D341Med (cell line): ENCODE data around the gene MCF2L.

Experiments
- DNase-seq: peaks from one replicate; pipeline ENCODE4 v3.0.0; 2012; ENCODE audit warnings: low spot score

Gene MCF2L

DNA sequence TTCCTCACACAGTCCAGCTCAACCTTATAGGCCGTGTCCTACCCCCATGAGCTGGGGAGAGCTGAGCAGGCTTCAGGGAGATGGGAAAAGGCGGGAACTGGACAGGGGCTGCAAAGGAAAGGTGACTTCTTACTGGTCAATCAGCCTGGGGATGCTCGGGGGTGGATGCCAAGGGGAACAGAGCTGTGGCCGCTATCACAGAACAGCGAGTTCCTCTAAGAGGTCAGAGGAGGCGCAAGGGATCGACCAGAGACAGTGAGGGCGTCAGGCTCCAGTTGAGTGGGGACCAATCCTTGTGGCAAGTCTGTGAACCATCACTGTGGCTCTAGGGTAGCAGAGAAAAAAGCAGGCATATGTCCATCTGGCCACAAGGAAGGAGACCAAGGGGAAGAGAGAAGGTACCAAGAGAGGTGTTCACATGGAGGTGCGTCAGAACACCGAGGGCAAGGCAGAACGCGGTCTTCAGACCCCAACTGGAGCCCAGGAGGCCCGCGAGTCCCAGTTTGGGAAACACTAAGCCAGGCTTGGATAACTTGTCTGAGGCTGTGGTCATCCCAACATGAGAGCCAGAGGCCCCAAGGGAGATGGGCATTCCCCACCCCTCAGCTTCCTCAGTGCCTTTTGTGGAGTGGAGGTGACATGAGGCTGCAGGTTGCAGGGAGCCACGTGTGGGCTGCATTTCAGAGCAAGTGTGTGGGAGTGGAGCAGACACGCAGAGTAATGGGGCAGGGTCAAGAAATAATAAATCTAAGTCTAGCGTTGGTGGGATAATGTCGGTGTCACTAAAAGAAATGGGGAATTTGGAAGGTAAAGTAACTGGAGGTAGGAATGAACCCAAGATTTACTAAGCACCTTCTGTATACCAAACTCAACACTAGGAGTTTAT is 157.5 kb downstream of the MCF2L start:
- no peak for DNase-seq

DNA sequence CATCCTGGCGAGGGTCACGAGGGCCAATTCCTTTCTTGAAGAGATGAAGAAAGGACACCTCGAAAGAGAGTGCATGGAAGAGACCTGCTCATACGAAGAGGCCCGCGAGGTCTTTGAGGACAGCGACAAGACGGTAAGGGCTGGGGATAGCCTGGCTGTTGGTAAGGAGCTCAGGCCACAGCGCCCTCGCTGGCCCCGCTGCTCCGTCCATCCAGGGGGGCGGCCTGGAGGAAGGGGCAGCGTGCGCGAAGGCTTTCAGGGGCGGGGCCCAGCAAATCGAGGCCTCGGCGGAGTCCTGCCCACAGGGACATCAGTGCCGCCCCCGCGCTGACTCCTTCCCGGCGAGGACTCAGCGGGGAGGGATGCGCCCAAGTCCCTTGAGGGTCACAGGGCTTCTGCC is 160.5 kb downstream of the MCF2L start:
- no peak for DNase-seq

DNA sequence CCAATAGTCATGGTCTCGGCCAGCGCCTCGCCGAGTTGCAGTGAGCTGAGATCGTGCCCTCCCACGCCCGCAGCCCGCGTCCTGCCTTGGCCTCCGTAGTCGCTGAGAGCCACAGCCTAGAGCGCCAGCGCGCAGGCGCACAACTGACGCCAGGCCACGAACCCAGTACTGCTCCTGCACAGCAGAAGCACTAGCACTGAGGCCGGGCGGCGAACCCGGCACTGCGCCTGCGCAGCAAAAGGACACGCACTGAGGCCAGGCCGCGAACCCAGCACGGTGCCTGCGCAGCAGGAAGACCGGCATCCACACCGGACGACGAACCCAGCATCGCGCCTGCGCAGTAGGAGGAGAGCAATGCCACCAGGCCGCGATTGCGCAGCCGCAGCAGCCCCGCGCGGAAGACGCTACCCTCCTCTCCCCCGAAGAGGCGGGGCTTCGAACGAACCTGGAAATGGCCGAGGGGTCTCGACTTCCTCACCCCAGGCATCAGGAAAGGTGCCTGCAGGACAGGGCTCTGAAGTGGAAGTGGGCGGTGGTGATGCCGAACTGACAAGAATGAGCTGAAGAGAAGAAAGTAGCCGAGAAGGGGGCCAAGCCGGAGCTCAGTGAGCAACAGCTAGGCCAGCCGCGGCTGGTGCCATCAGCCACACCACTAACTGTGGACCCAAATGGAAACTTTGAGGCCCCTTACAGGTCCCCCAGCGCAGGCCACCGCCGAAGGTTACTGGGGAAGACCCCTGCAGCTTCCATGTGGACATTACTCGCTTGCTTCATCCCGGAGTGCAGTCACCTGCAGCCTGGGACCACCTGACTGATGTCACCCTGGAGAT is 161.1 kb downstream of the MCF2L start:
- no peak for DNase-seq

DNA sequence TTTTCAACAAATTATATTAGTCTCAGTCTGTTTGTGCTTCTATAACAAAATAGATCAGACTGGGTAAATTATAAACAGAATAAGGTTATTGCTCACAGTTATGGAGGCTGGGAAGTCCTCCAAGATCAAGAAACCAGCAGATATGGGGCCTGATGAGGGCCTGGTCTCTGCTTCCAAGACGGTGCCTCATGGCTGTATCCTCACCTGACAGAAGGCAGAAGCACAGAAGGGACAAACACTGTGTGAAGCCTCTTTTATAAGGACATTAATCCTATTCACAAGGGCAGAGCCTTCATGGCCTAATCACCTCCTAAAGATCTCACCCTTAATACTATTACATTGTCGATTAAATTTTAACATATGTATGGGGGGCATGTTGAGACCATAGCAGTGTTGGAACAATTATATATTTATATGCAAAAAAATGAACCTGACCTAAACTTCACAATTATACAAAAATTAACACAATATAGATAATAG is 166.3 kb downstream of the MCF2L start:
- no peak for DNase-seq

DNA sequence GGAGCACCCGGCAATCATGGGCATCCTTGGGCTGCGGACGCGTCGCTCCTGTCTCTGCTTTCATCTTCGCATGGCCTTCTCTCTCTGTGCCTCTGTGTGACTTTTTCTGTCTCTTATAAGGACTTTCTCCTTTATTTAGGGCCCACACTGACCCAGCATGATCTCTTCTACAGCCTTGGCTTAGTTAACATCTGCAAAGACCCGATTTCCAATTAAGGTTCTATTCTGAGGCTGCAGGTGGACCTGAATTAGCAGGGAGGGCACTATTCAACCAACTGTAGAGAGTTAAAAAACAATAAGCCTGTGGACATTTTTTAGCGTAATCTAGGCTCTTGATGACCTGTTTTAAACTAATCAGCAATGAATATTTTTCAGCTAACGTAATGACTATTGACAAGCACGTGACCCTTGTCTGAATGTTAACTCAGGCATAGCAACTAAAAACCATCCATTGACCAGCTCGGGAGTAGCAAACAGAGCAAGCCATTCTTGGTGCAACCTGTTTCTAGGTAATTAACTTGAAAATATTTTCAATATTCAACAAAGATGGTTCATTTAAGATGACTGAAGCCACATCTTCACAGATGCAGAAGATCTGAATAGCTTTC is 168.8 kb downstream of the MCF2L start:
- DNase-seq: no peak

DNA sequence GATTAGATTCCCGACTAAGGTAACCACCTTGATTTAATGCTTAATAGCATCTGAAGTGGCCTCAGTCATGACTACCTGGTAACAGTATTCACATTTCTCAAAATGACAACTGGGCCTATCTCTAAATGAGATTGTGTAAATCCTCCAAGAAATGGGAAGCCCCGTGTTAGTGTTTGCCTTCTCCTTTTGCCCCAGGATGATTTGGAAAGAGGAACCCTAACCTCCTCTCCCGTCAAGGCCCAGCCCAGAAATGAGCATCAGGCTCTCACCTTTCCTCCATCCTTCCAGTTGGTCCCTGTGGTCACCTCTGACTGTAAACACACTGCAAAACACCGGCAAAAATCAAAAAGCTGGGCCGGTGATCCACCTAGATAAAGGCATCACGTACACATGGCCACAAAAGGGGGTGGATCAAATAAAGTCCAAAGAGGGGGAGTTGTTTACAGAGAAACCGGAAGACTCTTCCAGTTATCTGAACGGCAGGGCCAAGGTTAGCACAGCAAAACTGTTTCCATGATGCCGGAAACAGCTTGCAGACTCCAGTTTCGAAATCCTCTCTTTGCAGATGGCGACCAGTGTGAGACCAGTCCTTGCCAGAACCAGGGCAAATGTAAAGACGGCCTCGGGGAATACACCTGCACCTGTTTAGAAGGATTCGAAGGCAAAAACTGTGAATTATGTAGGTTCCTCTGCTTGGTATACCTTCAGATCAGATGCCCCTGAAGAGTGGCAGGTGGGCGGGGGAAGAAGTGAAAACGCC is 170.0 kb downstream of the MCF2L start:
- peak; percentile 5 for DNase-seq

DNA sequence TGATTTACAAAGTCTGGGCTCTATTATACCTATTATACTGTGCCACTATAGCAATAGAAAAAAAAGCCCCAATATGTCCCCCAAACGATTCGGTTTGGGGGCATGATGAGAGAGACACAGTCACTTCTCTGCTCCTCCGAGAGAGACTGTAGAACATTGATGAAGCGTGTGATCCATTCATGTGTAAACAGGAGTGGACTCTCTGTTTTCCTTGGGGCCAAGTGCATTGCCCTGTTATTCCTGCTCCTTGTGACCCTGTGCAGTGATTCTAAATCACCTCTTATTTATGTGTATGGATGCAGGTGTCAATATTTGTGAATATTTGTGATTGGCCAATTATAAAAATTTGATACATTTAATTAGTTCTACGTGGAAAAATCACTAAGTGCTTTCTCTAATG is 170.6 kb downstream of the MCF2L start:
- peak; percentile 5 for DNase-seq

DNA sequence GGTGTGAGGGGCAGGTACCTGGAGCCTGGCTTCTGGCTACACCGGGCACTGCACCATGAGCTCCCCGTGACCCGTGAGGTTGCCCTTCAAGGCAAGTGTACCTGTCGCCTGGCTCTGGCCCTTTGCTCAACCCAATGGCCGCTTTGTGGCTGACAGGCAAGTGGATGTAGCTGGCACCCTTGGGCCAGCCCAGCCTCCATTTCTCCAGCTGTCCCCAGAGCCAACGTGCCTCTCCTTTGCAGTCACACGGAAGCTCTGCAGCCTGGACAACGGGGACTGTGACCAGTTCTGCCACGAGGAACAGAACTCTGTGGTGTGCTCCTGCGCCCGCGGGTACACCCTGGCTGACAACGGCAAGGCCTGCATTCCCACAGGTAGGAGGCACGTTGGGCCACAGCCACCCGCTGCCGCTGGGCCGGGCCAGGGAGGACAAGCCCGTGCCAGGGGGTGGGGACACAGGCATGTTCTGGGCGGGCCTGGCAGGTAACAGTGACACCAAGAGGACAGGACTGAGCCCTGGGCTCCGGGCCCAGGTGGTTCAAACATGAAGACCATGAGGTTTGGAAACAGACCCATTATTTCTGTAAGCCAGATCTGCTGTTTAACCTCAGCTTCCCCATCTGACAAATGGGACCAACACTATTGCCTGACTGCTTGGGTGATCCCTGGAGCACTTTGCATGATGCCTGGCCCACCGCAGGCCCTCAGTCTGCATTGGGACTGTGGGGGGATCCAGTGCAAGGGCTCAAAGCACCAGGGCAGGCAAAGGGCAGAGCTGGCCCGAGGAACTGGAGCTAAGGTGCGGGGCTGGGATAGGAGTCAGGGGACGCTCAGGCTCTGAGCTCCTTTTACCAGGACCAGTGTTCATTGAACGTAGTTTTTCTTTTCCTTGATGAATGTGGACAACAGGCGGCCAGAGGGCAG is 171.9 kb downstream of the MCF2L start:
- DNase-seq: peak; percentile 21

DNA sequence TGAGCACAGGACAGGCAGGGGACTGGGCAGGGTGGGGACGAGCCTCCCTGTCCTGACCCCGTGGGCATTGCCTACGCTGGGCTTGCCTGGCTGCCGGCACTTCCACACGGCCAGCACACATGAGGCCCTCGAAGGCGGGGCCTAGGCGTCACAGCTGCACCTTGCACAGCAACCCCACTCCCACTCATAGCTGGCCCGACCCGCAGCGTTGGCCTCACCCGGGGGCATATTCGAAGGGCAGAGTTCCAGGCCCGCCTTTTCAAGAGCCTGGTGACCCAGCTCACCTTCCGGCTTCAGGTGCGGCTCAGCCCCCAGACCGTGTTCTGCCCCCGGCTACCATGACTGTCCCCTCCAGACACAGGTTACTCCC is 172.6 kb downstream of the MCF2L start:
- DNase-seq: peak; percentile 22

DNA sequence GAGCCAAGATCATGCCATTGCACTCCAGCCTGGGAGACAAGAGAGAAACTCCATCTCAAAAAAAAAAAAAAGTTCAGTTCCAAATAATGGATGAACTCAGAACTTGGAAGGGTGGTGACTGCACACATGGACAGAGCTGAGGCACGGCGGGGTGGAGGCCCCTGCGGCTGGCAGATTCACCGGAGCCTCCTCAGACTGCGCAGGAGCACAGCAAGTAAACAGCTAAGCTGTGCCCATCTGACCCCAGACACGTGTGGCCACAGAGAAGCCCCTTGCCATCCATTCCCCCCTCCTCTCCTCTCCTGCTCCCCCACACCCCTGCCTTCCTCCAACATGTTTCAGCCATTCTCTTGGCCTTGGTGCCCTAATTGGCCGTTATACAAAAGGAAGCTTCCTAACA is 173.9 kb downstream of the MCF2L start:
- peak; percentile 14 for DNase-seq

DNA sequence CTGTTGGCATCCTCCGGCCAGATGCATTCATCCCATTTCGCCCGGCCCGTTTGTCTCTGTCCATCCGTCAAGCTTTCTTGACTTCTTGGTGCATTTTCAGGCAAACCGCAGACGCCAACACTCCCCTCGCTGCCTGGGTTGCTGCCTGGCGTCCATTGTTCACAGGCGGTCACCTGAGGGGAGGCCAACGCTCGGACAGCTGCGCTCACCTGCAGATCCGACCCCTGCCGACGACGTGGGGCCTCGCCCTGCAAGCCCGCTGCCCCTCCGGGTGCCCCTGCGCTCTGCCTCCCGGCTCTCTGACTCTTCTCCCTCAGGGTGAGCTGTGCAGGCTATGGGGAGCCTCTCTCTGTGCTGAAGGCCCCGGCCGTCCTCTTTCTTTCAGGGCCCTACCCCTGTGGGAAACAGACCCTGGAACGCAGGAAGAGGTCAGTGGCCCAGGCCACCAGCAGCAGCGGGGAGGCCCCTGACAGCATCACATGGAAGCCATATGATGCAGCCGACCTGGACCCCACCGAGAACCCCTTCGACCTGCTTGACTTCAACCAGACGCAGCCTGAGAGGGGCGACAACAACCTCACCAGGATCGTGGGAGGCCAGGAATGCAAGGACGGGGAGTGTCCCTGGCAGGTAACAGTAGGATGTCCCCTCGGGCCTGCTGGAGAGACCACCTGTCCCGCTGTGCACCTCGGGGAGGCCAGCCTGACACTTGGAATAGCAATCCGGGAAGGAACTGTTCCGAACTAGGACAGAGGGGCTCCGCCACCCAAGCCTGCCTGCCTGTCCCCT is 174.6 kb downstream of the MCF2L start:
- DNase-seq: peak; percentile 20

DNA sequence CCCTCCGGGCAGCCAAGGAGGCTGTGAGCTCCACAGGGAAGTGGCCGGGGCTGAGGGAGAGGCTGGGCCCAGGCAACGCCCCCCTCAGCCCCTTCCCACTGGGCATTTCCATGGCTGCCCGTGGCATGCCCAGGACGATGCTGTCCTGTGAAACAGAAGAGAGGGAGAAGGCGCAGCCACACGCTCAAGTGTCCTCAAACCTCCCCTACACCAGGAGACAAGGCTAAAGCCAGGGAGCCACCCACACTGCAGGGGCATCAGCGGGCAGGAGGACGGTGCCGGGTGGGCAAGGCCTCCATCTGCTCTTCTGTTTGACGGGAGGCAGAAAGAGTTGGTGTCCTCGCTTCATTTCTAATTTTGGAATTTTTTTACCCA is 175.2 kb downstream of the MCF2L start:
- no peak for DNase-seq

DNA sequence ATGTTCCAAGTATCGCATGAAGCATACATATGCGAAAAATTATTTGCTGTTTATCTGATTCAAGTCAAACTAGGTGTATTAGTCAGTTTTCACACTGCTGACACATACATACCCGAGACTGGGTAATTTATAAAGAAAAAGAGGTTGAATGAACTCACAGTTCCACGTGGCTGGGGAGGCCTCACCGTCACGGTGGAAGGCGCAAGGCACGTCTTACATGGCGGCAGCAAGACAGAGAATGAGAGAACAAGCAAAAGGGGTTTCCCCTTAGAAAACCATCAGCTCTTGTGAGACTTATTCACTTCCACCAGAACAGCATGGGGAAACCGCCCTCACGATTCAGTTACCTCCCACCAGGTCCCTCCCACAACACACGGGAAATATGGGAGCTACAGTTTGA is 176.5 kb downstream of the MCF2L start:
- no peak for DNase-seq

DNA sequence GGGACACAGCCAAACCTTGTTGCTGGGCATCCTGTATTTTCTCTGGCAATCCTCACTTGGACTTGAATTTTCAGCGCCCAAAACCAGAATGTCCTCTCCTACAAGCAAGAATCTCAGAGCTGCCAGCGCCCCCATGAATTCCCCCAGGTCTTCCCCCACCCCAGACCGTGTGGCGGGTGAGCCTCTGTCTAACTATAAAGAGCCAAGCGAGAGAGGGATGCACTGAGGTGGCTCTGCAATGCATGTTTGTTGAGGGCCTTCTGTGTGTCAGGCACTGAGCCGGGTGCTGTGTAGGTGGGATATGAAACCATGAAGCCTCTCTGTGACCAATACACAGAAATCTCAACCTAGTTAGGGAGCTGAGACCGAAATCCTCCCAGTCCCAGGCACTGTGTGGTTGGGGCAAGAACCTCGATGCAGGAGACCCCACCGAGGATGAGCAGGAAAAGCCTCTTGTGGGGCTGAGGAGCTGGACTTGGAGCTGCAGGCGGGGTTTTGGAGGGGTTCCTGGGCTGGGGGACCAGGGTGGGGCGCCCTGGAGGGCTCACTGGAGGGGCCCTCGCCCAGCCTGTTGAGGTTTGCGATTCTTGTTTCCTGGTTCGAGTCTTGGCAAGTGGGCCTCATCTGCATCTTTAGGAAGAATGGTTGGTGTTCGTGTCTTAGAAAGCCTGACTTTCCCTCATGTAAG is 177.0 kb downstream of the MCF2L start:
- DNase-seq: peak; percentile 10

DNA sequence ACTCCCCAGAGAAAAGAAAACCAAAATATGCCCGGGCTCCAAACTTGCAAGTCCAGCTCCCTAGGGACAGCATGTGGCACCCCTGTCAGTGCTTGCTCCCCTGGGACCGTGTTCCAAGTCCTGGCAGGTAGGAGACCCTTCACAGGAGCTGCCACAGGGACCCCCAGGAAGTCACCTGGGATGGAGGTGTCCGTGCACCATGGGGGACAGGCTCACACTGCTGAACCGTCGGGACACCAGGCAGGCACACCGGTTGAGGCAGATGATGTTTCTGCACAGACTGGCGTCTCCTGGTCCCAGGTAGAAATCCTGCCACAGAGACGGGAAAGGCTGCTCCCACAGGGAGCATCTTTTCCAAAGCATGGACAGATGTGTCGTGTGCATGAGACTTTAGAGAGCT is 177.7 kb downstream of the MCF2L start:
- peak; percentile 20 for DNase-seq

DNA sequence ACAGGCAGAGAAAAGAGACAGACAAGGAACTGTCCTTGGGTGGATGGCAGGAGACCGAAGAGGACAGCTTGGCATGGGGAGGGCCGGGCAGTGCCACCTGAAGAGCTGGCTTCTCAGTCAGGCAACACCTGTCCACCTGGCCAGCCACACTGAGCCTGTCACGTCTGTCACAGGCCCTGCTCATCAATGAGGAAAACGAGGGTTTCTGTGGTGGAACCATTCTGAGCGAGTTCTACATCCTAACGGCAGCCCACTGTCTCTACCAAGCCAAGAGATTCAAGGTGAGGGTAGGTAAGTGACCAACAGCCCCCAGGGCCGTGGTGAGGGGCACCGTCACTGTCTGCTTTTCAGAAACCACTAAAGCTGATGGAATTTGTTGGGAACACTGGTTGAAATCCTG is 178.2 kb downstream of the MCF2L start:
- DNase-seq: peak; percentile 7

DNA sequence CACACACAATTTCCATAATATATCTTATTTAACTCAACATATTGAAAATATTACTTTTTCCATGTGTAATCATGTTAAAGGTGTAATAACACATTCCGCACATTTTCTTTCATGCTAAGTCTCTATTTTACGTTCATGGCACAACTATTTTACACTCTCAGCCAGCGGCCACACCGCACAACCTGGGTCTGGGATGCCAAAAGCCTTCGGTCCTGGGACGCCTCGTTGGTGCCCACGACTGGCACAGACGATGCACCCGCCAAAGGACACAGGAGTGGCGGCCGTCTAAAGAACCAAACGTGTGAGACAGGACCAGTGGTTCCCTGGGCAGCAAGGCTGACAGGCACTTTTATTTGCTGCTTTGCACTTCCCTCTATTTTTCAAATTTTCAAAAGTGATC is 179.4 kb downstream of the MCF2L start:
- peak; percentile 6 for DNase-seq

DNA sequence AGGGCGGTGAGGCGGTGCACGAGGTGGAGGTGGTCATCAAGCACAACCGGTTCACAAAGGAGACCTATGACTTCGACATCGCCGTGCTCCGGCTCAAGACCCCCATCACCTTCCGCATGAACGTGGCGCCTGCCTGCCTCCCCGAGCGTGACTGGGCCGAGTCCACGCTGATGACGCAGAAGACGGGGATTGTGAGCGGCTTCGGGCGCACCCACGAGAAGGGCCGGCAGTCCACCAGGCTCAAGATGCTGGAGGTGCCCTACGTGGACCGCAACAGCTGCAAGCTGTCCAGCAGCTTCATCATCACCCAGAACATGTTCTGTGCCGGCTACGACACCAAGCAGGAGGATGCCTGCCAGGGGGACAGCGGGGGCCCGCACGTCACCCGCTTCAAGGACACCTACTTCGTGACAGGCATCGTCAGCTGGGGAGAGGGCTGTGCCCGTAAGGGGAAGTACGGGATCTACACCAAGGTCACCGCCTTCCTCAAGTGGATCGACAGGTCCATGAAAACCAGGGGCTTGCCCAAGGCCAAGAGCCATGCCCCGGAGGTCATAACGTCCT is 180.0 kb downstream of the MCF2L start:
- DNase-seq: peak; percentile 7
